Immature natural killer cell (primary cell): ENCODE data around the gene ZBTB22. TPM values are rescaled to one million over a fixed set of nuclear protein-coding genes. Genes with fewer than 3 reads are reported as not detected.
"Not testable (repeated sequence)": the region's sequence is repeated elsewhere in the genome, so short reads cannot be mapped to it uniquely, and the experiment has no call there.

Experiments used
- DNase-seq, 3 donors: peaks; one replicate each; pipeline ENCODE4 v3.0.0; 2022; ENCODE audit warnings: mixed read lengths in 1 of 3
- H3K27ac Mint-ChIP-seq, 6 donors: one replicate each; pipeline ENCODE4 v1.8.0; 2020; ENCODE audit warnings: mixed read lengths in 6 of 6, mild to moderate bottlenecking in 5 of 6, inconsistent platforms in 4 of 6, moderate library complexity in 3 of 6
- H3K27me3 Mint-ChIP-seq, 3 donors: one replicate each; pipeline ENCODE4 v1.8.0; 2020 to 2021; ENCODE audit warnings: low read depth in 3 of 3, mild to moderate bottlenecking in 3 of 3, mixed read lengths in 3 of 3, moderate library complexity in 3 of 3, inconsistent platforms in 1 of 3
- H3K36me3 Mint-ChIP-seq, 3 donors: one replicate each; pipeline ENCODE4 v1.8.0; 2020; ENCODE audit warnings: mixed read lengths in 3 of 3, inconsistent platforms in 2 of 3, mild to moderate bottlenecking in 2 of 3
- H3K4me1 Mint-ChIP-seq, 2 donors: one replicate each; pipeline ENCODE4 v1.8.0; 2020; ENCODE audit warnings: inconsistent platforms in 2 of 2, mild to moderate bottlenecking in 2 of 2, mixed read lengths in 2 of 2, moderate library complexity in 1 of 2
- H3K4me3 Mint-ChIP-seq, 5 donors: one replicate each; pipeline ENCODE4 v1.8.0; 2020; ENCODE audit warnings: mild to moderate bottlenecking in 5 of 5, mixed read lengths in 5 of 5, inconsistent platforms in 3 of 5, moderate library complexity in 3 of 5
- H3K9me3 Mint-ChIP-seq, 6 donors: one replicate each; pipeline ENCODE4 v1.8.0; 2020; ENCODE audit warnings: mild to moderate bottlenecking in 6 of 6, mixed read lengths in 6 of 6, inconsistent platforms in 4 of 6, moderate library complexity in 3 of 6
- polyA plus RNA-seq, 3 donors: library from polyadenylated mRNA; unstranded; fragments of 300-500 nt; fragmentation: Illumina TruSeq; gene quantifications; one replicate each; pipeline ENCODE4 v1.2.3, GENCODE V29; 2021

The ZBTB22 gene
- polyA plus RNA-seq, 3 donors from 2014 or later: 14.5 to 18.1 (median 14.7) TPM

DNA sequence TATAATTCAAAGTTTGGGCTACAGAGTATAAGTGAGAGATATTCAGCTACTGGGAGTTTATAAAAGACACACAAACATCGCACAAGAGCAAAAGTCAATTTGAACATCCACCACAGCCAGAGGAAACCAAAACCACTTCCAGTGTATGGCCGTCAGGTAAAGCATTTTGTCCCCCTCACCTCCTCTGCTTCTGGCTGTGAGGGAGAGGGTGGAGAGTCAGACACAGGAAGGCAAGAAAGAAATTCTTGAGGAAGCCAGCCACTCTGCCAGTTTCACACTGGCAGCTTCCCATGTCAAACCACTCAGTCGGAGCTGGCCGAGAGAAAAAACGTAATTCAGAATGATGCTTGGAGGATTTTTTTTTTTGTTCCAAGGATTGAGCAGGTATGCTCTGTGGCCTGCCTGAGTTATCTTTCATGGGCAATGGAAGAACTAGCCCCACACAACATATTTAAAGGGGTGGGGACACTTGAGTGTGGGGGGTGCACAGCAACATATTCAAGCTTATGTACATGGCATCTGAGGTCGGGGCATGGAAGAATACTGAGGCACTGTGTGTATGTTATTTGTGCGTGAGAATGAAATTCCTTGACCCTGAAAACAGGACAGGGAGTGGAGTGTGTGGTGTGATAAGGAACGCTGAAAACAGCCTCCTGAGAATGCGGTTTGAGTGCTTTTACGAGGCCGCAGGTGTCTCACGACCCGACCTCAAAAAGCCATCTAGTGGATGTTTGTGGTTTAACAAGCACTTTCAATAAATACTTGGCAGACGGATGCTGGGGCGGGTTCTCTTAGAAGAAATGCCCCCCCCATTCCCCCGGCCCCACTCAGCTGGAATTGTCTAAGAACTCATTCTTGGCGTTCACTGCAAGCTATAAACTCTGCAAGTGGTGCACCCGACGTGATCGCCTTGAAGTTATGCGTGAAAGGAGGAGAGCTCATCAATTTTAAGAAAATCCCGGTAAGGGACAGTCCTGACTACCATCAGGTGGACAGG lies 27.5 kb upstream of the ZBTB22 start:
- H3K27me3 Mint-ChIP-seq: peaks cover 16 to 20% (median 18%) of the 10 kb centered on the region in 3 donors
- no peaks in the 10 kb centered on the region for H3K36me3 Mint-ChIP-seq
- H3K4me3 Mint-ChIP-seq: peak overlapping the region; percentile 85 to 90 (median 87)
- H3K9me3 Mint-ChIP-seq: no peaks in the 10 kb centered on the region
- DNase-seq: peak; percentile 79 to 83 (median 83)
- peak overlapping the region; percentile 93 to 97 (median 95) for H3K27ac Mint-ChIP-seq
- peaks cover 46 to 50% of the 10 kb centered on the region in 2 donors for H3K4me1 Mint-ChIP-seq

- peak overlapping the region; percentile 85 to 90 (median 87) for H3K4me3 Mint-ChIP-seq
- H3K27ac Mint-ChIP-seq: peak overlapping the region; percentile 93 to 97 (median 95)
- no peaks in the 10 kb centered on the region for H3K36me3 Mint-ChIP-seq
- peaks cover 16 to 19% (median 18%) of the 10 kb centered on the region in 3 donors for H3K27me3 Mint-ChIP-seq
- no peaks in the 10 kb centered on the region for H3K9me3 Mint-ChIP-seq
- peak; percentile 80 to 85 (median 84) for DNase-seq
- peaks cover 48 to 55% of the 10 kb centered on the region in 2 donors for H3K4me1 Mint-ChIP-seq
Observed at GRCh38 chr6:33343953-33344611, 26.5 kb upstream of the ZBTB22 start.

DNA sequence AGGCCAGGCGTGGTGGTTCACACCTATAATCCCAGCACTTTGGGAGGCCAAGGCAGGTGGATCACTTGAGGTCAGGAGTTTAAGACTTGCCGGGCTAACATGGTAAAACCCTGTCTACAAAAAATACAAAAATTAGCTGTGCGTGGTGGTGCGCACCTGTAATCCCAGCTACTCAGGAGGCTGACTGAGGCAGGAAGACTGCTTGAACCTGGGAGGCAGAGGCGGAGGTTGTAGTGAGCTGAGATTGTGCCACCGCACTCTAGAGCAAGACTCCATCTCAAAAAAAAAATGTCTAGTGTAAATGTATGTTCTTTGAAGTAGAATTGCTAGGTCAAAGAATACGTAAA lies 26.0 kb upstream of the ZBTB22 start:
- Mint-ChIP-seq H3K27me3 (peaks cover 16 to 19% (median 18%) of the 10 kb centered on the region in 3 donors), H3K4me3 (peak overlapping the region; percentile 85 to 90 (median 87)), H3K4me1 (peaks cover 50 to 59% of the 10 kb centered on the region in 2 donors), H3K27ac (peak overlapping the region; percentile 93 to 97 (median 95))
- H3K9me3 Mint-ChIP-seq, H3K36me3 Mint-ChIP-seq, DNase-seq: not testable (repeated sequence)

GRCh38 chr6:33339193-33339592 lies 21.6 kb upstream of the ZBTB22 start:
- H3K27ac Mint-ChIP-seq: peak overlapping the region in 2 of 6 donors; percentile 13 to 26
- H3K36me3 Mint-ChIP-seq: no peaks in the 10 kb centered on the region
- no peak for DNase-seq
- peaks cover 5 to 9% (median 7%) of the 10 kb centered on the region in 3 donors for H3K27me3 Mint-ChIP-seq
- H3K4me3 Mint-ChIP-seq: no peak overlapping the region
- no peaks in the 10 kb centered on the region for H3K9me3 Mint-ChIP-seq
- peaks cover 25 to 30% of the 10 kb centered on the region in 2 donors for H3K4me1 Mint-ChIP-seq

- no peak for DNase-seq
- Mint-ChIP-seq H3K27ac (no peak overlapping the region), H3K27me3 (peaks cover 0 to 2% (median 0%) of the 10 kb centered on the region in 3 donors), H3K4me1 (peaks cover 13 to 14% of the 10 kb centered on the region in 2 donors), H3K36me3 (no peaks in the 10 kb centered on the region), H3K9me3 (no peaks in the 10 kb centered on the region), H3K4me3 (no peak overlapping the region)
Observed at GRCh38 chr6:33336495-33336894, 19.0 kb upstream of the ZBTB22 start.

GRCh38 chr6:33335916-33336315 lies 18.4 kb upstream of the ZBTB22 start:
- H3K4me1 Mint-ChIP-seq: peaks cover 13 to 14% of the 10 kb centered on the region in 2 donors
- no peak overlapping the region for H3K27ac Mint-ChIP-seq

DNA sequence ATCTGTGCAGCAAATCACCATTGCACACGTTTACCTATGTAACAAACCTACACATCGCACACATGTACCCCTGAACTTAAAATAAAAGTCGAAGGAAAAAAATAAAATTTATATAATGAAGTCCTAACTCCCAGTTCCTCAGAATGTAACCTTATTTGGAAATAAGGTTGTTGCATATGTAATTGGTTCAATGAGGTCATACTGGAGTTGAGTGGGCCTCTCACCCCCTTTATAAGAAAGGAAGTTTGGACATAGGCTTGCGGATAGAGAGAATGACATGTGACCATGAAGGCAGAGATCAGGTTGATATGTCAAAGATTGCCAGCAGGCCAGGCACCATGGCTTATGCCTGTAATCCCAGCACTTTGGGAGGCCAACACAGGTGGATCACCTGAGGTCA lies 16.1 kb upstream of the ZBTB22 start:
- Mint-ChIP-seq H3K27ac (no peak overlapping the region), H3K4me1 (peaks cover 5% of the 10 kb centered on the region in 2 donors), H3K9me3 (no peaks in the 10 kb centered on the region), H3K27me3 (peaks cover 0 to 2% (median 2%) of the 10 kb centered on the region in 3 donors), H3K36me3 (no peaks in the 10 kb centered on the region), H3K4me3 (no peak overlapping the region)
- DNase-seq: no peak

More at GRCh38 chr6:33335916-33336315, 18.4 kb upstream of the ZBTB22 start:
- Mint-ChIP-seq H3K4me3 (no peak overlapping the region), H3K9me3 (no peaks in the 10 kb centered on the region), H3K36me3 (no peaks in the 10 kb centered on the region), H3K27me3 (peaks cover 0 to 2% (median 2%) of the 10 kb centered on the region in 3 donors)
- DNase-seq: no peak

- Mint-ChIP-seq H3K4me1 (peaks cover 5% of the 10 kb centered on the region in 2 donors), H3K36me3 (no peaks in the 10 kb centered on the region), H3K27ac (no peak overlapping the region), H3K4me3 (no peak overlapping the region), H3K27me3 (peaks cover 0 to 2% (median 2%) of the 10 kb centered on the region in 3 donors), H3K9me3 (no peaks in the 10 kb centered on the region)
- DNase-seq: no peak
Observed at GRCh38 chr6:33330736-33331135, 13.2 kb upstream of the ZBTB22 start.

DNA sequence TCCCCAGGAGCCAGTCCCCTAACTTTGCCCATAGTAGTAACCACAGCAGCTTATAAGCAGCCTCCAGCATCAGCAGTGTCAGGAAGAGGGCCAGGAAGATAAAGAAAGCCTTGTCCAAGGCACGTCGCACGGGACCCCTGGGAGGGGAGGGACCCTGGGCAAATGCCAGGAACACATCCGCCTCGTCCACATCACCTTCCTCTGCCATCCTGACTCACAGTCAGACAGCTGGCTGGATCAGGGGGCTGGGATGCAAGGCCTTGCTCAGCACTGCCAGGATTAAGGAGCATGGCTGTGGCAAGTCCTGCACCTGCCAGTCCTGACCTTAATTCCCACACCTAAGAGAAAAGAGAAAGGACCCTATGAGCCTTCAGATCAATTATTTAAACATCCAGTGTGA lies 11.5 kb upstream of the ZBTB22 start:
- Mint-ChIP-seq H3K27ac (no peak overlapping the region), H3K4me1 (peaks cover 6 to 7% of the 10 kb centered on the region in 2 donors), H3K27me3 (peaks cover 0 to 2% (median 2%) of the 10 kb centered on the region in 3 donors), H3K36me3 (no peaks in the 10 kb centered on the region), H3K4me3 (no peak overlapping the region), H3K9me3 (no peaks in the 10 kb centered on the region)
- DNase-seq: no peak

GRCh38 chr6:33324125-33324524 lies 6.6 kb upstream of the ZBTB22 start:
- Mint-ChIP-seq H3K36me3 (peaks cover 0 to 25% (median 14%) of the 10 kb centered on the region in 3 donors), H3K27ac (peak overlapping the region; percentile 82 to 98 (median 96)), H3K4me3 (peak overlapping the region; percentile 91 to 100 (median 98)), H3K4me1 (peaks cover 49 to 54% of the 10 kb centered on the region in 2 donors), H3K27me3 (peaks cover 3 to 13% (median 4%) of the 10 kb centered on the region in 3 donors), H3K9me3 (no peaks in the 10 kb centered on the region)
- no peak for DNase-seq

- peaks cover 2 to 28% (median 17%) of the 10 kb centered on the region in 3 donors for H3K36me3 Mint-ChIP-seq
- no peaks in the 10 kb centered on the region for H3K9me3 Mint-ChIP-seq
- H3K27ac Mint-ChIP-seq: peak overlapping the region; percentile 82 to 98 (median 96)
- peaks cover 55 to 60% of the 10 kb centered on the region in 2 donors for H3K4me1 Mint-ChIP-seq
- no peak for DNase-seq
- H3K4me3 Mint-ChIP-seq: peak overlapping the region; percentile 91 to 100 (median 98)
- peaks cover 3 to 15% (median 4%) of the 10 kb centered on the region in 3 donors for H3K27me3 Mint-ChIP-seq
Observed at GRCh38 chr6:33323623-33323948, 6.0 kb upstream of the ZBTB22 start.

DNA sequence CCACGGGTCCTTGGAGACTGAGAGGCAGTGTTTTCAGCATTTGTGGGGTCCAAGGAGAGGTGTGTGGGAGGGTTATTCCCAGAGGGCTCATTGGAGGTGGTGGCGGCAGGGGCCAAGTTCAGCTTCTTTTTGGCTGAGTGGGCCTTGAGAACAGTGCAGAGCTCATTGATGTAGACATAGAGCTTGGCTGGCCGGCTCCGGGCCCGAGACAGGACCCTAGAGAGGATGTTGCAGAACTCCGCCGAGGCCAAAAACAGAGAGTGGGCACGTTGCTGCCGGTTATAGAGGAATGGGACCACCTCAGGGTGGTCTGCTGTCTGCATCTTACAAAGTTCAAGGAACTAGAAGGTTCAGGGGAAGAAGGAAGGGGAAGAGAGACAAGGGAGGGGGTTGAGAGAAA lies 3.7 kb upstream of the ZBTB22 start:
- Mint-ChIP-seq H3K27ac (peak overlapping the region; percentile 72 to 96 (median 84)), H3K4me1 (peaks cover 73 to 83% of the 10 kb centered on the region in 2 donors), H3K9me3 (no peaks in the 10 kb centered on the region), H3K36me3 (peaks cover 4 to 33% (median 18%) of the 10 kb centered on the region in 3 donors), H3K4me3 (peak overlapping the region; percentile 64 to 98 (median 97)), H3K27me3 (peaks cover 7 to 22% (median 8%) of the 10 kb centered on the region in 3 donors)
- no peak for DNase-seq

DNA sequence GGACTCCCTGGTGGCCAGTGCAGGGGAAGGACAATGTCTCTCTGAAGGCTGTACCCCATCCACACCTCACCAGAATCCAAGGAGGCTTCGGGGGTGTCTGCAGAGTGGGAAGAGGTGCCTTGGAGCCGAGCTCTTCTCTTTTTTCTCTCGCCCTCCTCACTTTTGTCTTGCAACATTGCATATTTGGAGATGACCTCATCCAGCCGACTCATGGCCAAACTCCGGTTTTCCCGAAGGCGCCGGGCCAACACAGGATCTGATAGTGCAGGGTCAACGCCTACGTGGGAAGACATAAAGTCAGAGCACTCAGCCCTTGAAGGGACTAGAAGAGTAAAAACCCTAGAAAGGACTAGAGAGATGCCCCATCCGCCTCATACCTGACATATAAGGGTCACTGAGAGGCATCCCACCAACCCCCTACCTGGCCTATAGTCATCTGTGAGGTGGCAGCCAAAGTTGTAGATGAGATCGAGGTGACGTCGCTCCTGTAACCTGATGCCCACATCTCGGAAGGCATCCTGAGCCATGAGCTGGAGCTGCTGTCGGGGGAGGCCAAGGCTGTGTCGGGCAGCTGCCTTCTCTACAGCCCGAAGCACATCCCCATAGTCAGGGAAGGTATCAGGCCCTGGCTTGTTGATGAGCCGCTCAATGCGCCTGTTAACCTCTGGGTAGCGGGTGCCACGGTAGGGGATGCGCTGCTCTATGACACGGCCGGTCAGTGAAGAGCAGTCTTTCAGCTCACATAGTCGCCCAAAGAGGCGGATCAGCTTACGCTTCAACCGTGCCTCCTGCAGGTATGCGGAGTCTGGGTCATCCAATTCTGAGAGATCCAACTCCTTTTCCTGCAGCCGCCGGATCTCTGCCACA lies 3.0 kb upstream of the ZBTB22 start:
- H3K27me3 Mint-ChIP-seq: peaks cover 7 to 22% (median 10%) of the 10 kb centered on the region in 3 donors
- H3K4me1 Mint-ChIP-seq: peaks cover 79 to 85% of the 10 kb centered on the region in 2 donors
- peak overlapping the region; percentile 64 to 98 (median 97) for H3K4me3 Mint-ChIP-seq
- H3K9me3 Mint-ChIP-seq: no peaks in the 10 kb centered on the region
- H3K27ac Mint-ChIP-seq: peak overlapping the region; percentile 75 to 99 (median 89)
- H3K36me3 Mint-ChIP-seq: peaks cover 4 to 33% (median 18%) of the 10 kb centered on the region in 3 donors
- DNase-seq: no peak
